Central memory CD8-positive, alpha-beta T cell (primary cell): Measurements from ENCODE around the gene USP17L19.
"Not testable (repeated sequence)": the region's sequence is repeated elsewhere in the genome, so short reads cannot be mapped to it uniquely, and the experiment has no call there.

Experiments used
- ATAC-seq: fragments of 150-1000 bp; cut with Tn5 transposase; replicated peaks from 2 replicates; pipeline ENCODE4 v1.10.0; 2022; ENCODE audit warnings: mild to moderate bottlenecking, moderate FRiP score, moderate number of reproducible peaks; ENCODE audit not compliant: poor library complexity, severe bottlenecking; ENCODE audit errors: extremely low read depth
- DNase-seq, 2 donors: peaks; one replicate each; pipeline ENCODE4 v3.0.0; 2021; ENCODE audit warnings: low spot score in 2 of 2
- H3K27ac Mint-ChIP-seq: one replicate; pipeline ENCODE4 v1.8.0; 2022; ENCODE audit warnings: low read depth, mild to moderate bottlenecking, moderate library complexity, mixed read lengths
- H3K27me3 Mint-ChIP-seq: one replicate; pipeline ENCODE4 v1.8.0; 2022; ENCODE audit warnings: mixed read lengths
- H3K36me3 Mint-ChIP-seq: one replicate; pipeline ENCODE4 v1.8.0; 2022; ENCODE audit warnings: mild to moderate bottlenecking, moderate library complexity, mixed read lengths; ENCODE audit not compliant: insufficient read depth
- H3K4me1 Mint-ChIP-seq: one replicate; pipeline ENCODE4 v1.8.0; 2022; ENCODE audit warnings: mixed read lengths
- H3K4me3 Mint-ChIP-seq: one replicate; pipeline ENCODE4 v1.8.0; 2022; ENCODE audit warnings: mild to moderate bottlenecking, moderate library complexity, mixed read lengths
- H3K9me3 Mint-ChIP-seq: one replicate; pipeline ENCODE4 v1.8.0; 2022; ENCODE audit warnings: mixed read lengths

The USP17L19 gene

DNA sequence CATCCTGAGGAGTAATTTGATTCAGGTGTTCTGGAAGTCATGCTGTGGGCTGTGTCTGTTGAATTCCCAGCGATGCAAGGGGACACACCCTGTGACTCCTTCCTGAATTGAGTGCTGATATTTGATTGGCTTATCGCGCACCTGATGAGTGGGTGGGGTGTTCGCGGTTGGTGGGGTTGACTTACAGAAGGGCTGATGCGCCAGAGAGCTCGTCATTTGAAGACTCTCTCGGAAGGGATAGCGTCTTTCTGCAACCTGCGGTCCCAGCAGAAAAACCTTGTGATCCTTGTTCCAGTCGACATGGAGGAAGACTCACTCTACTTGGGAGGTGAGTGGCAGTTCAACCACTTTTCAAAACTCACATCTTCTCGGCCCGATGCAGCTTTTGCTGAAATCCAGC, 9.4 kb downstream of the USP17L19 start, which contains the start of gene USP17L21:
USP17L21 (plus strand) TSS at position 301 of the 400 bp plus-strand sequence; CDS start at position 301, 0 bp downstream.
- not testable (repeated sequence) for DNase-seq, H3K36me3 Mint-ChIP-seq, H3K9me3 Mint-ChIP-seq, H3K27ac Mint-ChIP-seq, ATAC-seq, H3K4me1 Mint-ChIP-seq, H3K4me3 Mint-ChIP-seq, H3K27me3 Mint-ChIP-seq

DNA sequence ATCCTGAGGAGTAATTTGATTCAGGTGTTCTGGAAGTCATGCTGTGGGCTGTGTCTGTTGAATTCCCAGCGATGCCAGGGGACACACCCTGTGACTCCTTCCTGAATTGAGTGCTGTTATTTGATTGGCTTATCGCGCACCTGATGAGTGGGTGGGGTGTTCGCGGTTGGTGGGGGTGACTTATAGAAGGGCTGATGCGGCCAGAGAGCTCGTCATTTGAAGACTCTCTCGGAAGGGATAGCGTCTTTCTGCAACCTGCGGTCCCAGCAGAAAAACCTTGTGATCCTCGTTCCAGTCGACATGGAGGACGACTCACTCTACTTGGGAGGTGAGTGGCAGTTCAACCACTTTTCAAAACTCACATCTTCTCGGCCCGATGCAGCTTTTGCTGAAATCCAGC, 14.1 kb downstream of the USP17L19 start, which contains the start of gene USP17L22:
USP17L22 (plus strand) TSS at position 301 of the 400 bp plus-strand sequence; CDS start at position 301, 0 bp downstream.
- not testable (repeated sequence) for H3K27me3 Mint-ChIP-seq, H3K4me3 Mint-ChIP-seq, DNase-seq, H3K36me3 Mint-ChIP-seq, H3K4me1 Mint-ChIP-seq, H3K9me3 Mint-ChIP-seq, ATAC-seq, H3K27ac Mint-ChIP-seq

DNA sequence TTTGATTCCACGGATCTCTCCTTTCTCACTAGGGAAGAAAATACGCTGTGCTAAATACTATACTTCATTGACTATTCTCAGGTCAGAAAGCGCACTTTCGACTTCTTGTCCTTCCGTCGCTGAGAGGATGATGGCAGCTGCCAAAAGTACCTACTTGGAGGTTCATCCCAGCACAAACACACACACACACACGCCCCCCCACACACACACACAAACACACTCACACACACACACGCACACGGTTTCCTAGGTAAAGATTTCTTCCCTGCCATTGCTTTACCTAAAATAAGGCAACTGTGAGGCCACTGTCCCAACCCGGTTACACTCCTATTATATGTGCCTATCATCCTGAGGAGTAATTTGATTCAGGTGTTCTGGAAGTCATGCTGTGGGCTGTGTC, 18.5 kb downstream of the USP17L19 start:
- not testable (repeated sequence) for H3K4me1 Mint-ChIP-seq, H3K9me3 Mint-ChIP-seq, H3K4me3 Mint-ChIP-seq, H3K36me3 Mint-ChIP-seq, ATAC-seq, H3K27ac Mint-ChIP-seq, H3K27me3 Mint-ChIP-seq
- peak; percentile 10 to 18 for DNase-seq
